KMS-11 (cell line): Measurements from ENCODE around the gene MAPK9.

ENCODE experiments used
- H2AFZ ChIP-seq: fragments of 200-600 bp; sonication (generic); 2 replicates; pipeline ENCODE4 v1.6.1; 2016; ENCODE audit warnings: antibody characterized with exemption, mixed run types, low read depth
- H3K27ac ChIP-seq: fragments of 200-600 bp; sonication (generic); 2 replicates; pipeline ENCODE4 v1.6.1; 2016; ENCODE audit warnings: mild to moderate bottlenecking, mixed run types
- H3K27me3 ChIP-seq: fragments of 200-600 bp; sonication (generic); 2 replicates; pipeline ENCODE4 v1.6.1; 2017; ENCODE audit warnings: mild to moderate bottlenecking, low read depth, mixed run types, moderate library complexity; ENCODE audit not compliant: insufficient read depth
- H3K36me3 ChIP-seq: fragments of 200-600 bp; sonication (generic); 2 replicates; pipeline ENCODE4 v1.6.1; 2017; ENCODE audit warnings: mild to moderate bottlenecking, mixed run types; ENCODE audit not compliant: insufficient read depth
- H3K4me1 ChIP-seq: fragments of 200-600 bp; sonication (generic); 2 replicates; pipeline ENCODE4 v1.6.1; 2016; ENCODE audit warnings: mild to moderate bottlenecking, low read depth, mixed run types; ENCODE audit not compliant: poor library complexity, severe bottlenecking
- H3K4me2 ChIP-seq: fragments of 200-600 bp; sonication (generic); 2 replicates; pipeline ENCODE4 v1.7.0; 2016; ENCODE audit warnings: mild to moderate bottlenecking, mixed run types
- H3K4me3 ChIP-seq: fragments of 200-600 bp; sonication (generic); IDR thresholded peaks from 2 replicates; pipeline ENCODE4 v1.6.1; 2017; ENCODE audit warnings: low read depth, low read length, mixed read lengths; ENCODE audit not compliant: insufficient read depth
- H3K79me2 ChIP-seq: fragments of 200-600 bp; sonication (generic); 2 replicates; pipeline ENCODE4 v1.6.1; 2016; ENCODE audit warnings: low read depth, mixed run types; ENCODE audit not compliant: insufficient read depth
- H3K9ac ChIP-seq: fragments of 200-600 bp; sonication (generic); 2 replicates; pipeline ENCODE4 v1.6.1; 2016; ENCODE audit warnings: mild to moderate bottlenecking, mixed run types
- H4K20me1 ChIP-seq: fragments of 200-600 bp; sonication (generic); 2 replicates; pipeline ENCODE4 v1.6.1; 2016; ENCODE audit warnings: mild to moderate bottlenecking, mixed run types; ENCODE audit not compliant: insufficient read depth
- CTCF ChIP-seq: fragments of 200-600 bp; sonication (generic); conservative IDR thresholded peaks from 2 replicates; pipeline ENCODE4 v1.6.1; 2017; ENCODE audit warnings: low read depth, mild to moderate bottlenecking, antibody characterized with exemption, low read length, moderate library complexity, mixed read lengths

Gene MAPK9

GRCh38 chr5:180208435-180209081, 83.3 kb downstream of the MAPK9 start:
- Histone ChIP-seq H3K27ac (no peak overlapping the region), H3K27me3 (no peaks in the 10 kb centered on the region), H2AFZ (peak overlapping the region; percentile 26; the same call in 1 of the 2 replicates), H3K9ac (no peak overlapping the region), H3K4me2 (peak overlapping the region; percentile 45; the same call in 1 of the 2 replicates), H3K79me2 (no peaks in the 10 kb centered on the region), H4K20me1 (no peaks in the 10 kb centered on the region), H3K4me1 (no peaks in the 10 kb centered on the region), H3K36me3 (no peaks in the 10 kb centered on the region), H3K4me3 (no peak overlapping the region)
- no peak for TF ChIP-seq CTCF

GRCh38 chr5:180208038-180208434, 83.8 kb downstream of the MAPK9 start:
- Histone ChIP-seq H3K27ac (no peak overlapping the region), H4K20me1 (no peaks in the 10 kb centered on the region), H3K36me3 (no peaks in the 10 kb centered on the region), H3K79me2 (no peaks in the 10 kb centered on the region), H3K4me3 (no peak overlapping the region), H3K4me2 (peak overlapping the region; percentile 45; the same call in 1 of the 2 replicates), H3K9ac (no peak overlapping the region), H3K27me3 (no peaks in the 10 kb centered on the region), H3K4me1 (no peaks in the 10 kb centered on the region), H2AFZ (peak overlapping the region; percentile 26; the same call in 1 of the 2 replicates)
- TF ChIP-seq CTCF = no peak

DNA sequence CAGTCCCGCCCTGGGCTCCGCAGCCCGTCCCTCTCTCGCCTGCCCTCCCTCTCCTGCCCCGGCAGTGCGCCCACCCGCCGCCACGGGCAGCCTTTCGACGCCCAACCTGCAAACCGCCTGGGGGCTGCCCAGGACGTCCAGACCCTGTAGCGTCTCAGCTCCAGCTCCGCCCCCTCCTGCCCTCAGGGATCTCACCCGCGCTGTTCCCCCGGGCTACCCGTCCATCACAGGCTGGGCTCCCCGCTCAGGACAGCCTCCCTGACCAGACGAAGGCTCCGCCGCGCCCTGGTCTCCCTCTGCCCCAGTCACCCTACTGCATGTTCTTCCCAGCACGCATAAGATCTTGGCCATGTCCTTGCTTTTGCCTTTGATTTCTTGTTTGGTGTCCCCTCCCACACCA, 84.3 kb downstream of the MAPK9 start:
- Histone ChIP-seq H3K9ac (no peak overlapping the region), H3K4me2 (no peak overlapping the region), H2AFZ (no peak overlapping the region), H3K79me2 (no peaks in the 10 kb centered on the region), H3K27ac (no peak overlapping the region), H4K20me1 (no peaks in the 10 kb centered on the region), H3K4me1 (no peaks in the 10 kb centered on the region), H3K36me3 (no peaks in the 10 kb centered on the region), H3K27me3 (no peaks in the 10 kb centered on the region), H3K4me3 (no peak overlapping the region)
- no peak for TF ChIP-seq CTCF

- no peak for TF ChIP-seq CTCF
- no peaks in the 10 kb centered on the region for H3K27me3 ChIP-seq
- H3K4me1 ChIP-seq = no peaks in the 10 kb centered on the region
- H3K36me3 ChIP-seq = no peaks in the 10 kb centered on the region
- H3K4me2 ChIP-seq = no peak overlapping the region
- no peak overlapping the region for H2AFZ ChIP-seq
- H4K20me1 ChIP-seq = no peaks in the 10 kb centered on the region
- H3K9ac ChIP-seq = no peak overlapping the region
- H3K79me2 ChIP-seq = no peaks in the 10 kb centered on the region
- H3K27ac ChIP-seq = no peak overlapping the region
- no peak overlapping the region for H3K4me3 ChIP-seq
These were observed 84.9 kb downstream of the MAPK9 start for GRCh38 chr5:180206993-180207392.
